Measurements from ENCODE around the gene SETD6. TPM values are rescaled to one million over a fixed set of nuclear protein-coding genes. Genes with fewer than 3 reads are reported as not detected.
A peak's percentile ranks its signal among the peaks of the same experiment; 100 is the strongest.
"Not testable (repeated sequence)": the region's sequence is repeated elsewhere in the genome, so short reads cannot be mapped to it uniquely, and the experiment has no call there.

SETD6 gene
- total and polyA plus RNA-seq, 12 donors, result 8.9 to 18.9 (median 12.2) TPM

GRCh38 chr16:58488531-58488930 lies 26.8 kb upstream of the SETD6 start:
- H3K27me3 ChIP-seq, result no peaks in the 10 kb centered on the region
- no peaks in the 10 kb centered on the region for H3K9me3 ChIP-seq
- H3K4me1 ChIP-seq, result peaks cover 5 to 63% (median 41%) of the 10 kb centered on the region in 9 donors
- peak in 1 of 8 donors; percentile 6 for ATAC-seq
- peak overlapping the region in 7 of 10 donors; percentile 29 to 79 (median 75) for H3K27ac ChIP-seq
- TF ChIP-seq, protein P1, sequence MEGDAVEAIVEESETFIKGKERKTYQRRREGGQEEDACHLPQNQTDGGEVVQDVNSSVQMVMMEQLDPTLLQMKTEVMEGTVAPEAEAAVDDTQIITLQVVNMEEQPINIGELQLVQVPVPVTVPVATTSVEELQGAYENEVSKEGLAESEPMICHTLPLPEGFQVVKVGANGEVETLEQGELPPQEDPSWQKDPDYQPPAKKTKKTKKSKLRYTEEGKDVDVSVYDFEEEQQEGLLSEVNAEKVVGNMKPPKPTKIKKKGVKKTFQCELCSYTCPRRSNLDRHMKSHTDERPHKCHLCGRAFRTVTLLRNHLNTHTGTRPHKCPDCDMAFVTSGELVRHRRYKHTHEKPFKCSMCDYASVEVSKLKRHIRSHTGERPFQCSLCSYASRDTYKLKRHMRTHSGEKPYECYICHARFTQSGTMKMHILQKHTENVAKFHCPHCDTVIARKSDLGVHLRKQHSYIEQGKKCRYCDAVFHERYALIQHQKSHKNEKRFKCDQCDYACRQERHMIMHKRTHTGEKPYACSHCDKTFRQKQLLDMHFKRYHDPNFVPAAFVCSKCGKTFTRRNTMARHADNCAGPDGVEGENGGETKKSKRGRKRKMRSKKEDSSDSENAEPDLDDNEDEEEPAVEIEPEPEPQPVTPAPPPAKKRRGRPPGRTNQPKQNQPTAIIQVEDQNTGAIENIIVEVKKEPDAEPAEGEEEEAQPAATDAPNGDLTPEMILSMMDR (IDR thresholded peaks at IDR 0.05), result no peak
- intact Hi-C loops (cut with DNase I), result loop anchor here in 5 of 10 donors (2.0 to 5.0 kb wide), 3 partner anchors 96 to 154 kb away; partner anchors contain the start of gene GINS3 (in 2 of the 5)
- H3K36me3 ChIP-seq, result peaks cover 0 to 16% (median 0%) of the 10 kb centered on the region in 9 donors
- DNase-seq, result no peak
- WGBS, 2 donors, result 50 to 53% methylated on average over 3 of the region's 3 CpGs
- no peak overlapping the region for H3K4me3 ChIP-seq

DNA sequence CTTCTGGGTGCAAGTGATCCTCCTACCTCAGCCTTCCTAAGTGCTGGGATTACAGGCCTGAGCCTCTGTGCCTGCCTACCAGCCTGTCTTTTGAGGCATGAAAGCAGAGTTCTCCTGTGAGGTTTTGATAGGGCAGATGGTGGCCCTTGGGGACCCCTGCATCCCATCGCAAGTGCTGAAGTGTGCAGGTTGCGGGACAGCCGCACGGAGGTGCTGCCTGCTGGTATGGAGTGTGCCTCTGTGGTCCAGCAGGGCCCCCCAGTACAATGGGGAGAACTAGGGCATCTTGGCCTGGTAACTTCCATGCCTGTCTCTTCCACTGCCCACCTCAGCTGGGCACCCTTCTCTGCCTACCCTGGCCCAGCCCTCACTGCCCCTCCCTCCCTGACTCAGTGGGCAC lies 25.3 kb upstream of the SETD6 start:
- TF ChIP-seq, protein P1 (IDR thresholded peaks at IDR 0.05), result no peak
- Histone ChIP-seq H3K27me3 (no peaks in the 10 kb centered on the region), H3K36me3 (peaks cover 0 to 27% (median 0%) of the 10 kb centered on the region in 9 donors), H3K4me1 (peaks cover 10 to 63% (median 42%) of the 10 kb centered on the region in 9 donors), H3K4me3 (no peak overlapping the region), H3K27ac (no peak overlapping the region), H3K9me3 (no peaks in the 10 kb centered on the region)
- ATAC-seq (no peak), DNase-seq (no peak)
- intact Hi-C loops (cut with DNase I), result loop anchor here in 1 of 10 donors (10.0 kb wide), 1 partner anchor 265 kb away; no protein-coding TSS in a partner anchor
- 92 to 95% methylated on average over 4 of the region's 4 CpGs for WGBS, 2 donors

DNA sequence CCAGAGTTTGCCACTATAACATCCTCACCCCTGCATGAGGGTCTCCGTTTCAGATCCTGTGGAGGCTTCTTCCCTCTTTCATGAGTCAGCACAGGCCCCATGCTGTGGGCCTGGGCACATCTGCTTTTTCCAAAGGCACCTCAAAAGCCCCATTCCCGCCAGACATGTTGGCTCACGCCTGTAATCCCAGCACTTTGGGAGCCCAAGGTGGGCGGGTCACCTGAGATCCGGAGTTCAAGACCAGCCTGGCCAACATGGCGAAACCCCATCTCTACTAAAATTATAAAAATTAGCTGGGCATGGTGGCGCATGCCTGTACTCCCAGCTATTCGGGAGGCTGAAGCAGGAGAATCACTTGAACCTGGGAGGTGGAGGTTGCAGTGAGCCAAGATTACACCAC lies 24.8 kb upstream of the SETD6 start:
- not testable (repeated sequence) for H3K27me3 ChIP-seq, H3K4me3 ChIP-seq, ATAC-seq, DNase-seq, H3K27ac ChIP-seq, H3K9me3 ChIP-seq
- intact Hi-C loops (cut with DNase I), result loop anchor here in 1 of 10 donors (10.0 kb wide), 1 partner anchor 264 kb away; no protein-coding TSS in a partner anchor
- WGBS, 2 donors, result 93 to 94% methylated on average over 8 of the region's 8 CpGs
- Histone ChIP-seq H3K36me3 (peaks cover 0 to 27% (median 0%) of the 10 kb centered on the region in 9 donors), H3K4me1 (peaks cover 14 to 63% (median 43%) of the 10 kb centered on the region in 9 donors)

DNA sequence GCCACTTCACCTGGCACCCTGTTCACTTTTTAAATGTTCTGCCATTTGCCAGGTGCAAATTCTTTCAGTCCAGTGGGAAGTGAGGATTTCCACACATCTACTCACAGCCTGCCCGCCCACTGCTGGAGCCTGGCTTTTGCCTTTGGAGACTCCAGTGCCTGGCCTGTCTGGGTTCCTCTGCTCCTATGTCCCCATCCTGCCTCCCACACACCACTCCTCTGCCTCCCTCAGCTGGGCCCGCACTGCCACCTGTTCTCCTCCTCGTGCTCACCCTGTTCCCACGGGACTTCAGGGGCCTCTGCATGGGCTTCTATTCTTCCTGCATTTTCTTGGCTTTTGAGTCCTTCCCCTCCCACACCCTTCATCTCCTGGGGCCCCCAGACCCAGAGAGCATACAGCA lies 23.3 kb upstream of the SETD6 start:
- ATAC-seq (no peak), DNase-seq (no peak)
- peak overlapping the region in 2 of 10 donors; percentile 1 to 19 for H3K27ac ChIP-seq
- H3K27me3 ChIP-seq, result no peaks in the 10 kb centered on the region
- intact Hi-C loops (cut with DNase I), result loop anchor here in 1 of 10 donors (10.0 kb wide), 1 partner anchor 263 kb away; no protein-coding TSS in a partner anchor
- TF ChIP-seq, protein P1 (IDR thresholded peaks at IDR 0.05), result no peak
- 60 to 69% methylated on average over 4 of the region's 4 CpGs for WGBS, 2 donors
- peaks cover 19 to 65% (median 46%) of the 10 kb centered on the region in 9 donors for H3K4me1 ChIP-seq
- no peak overlapping the region for H3K4me3 ChIP-seq
- no peaks in the 10 kb centered on the region for H3K9me3 ChIP-seq
- H3K36me3 ChIP-seq, result peaks cover 0 to 29% (median 0%) of the 10 kb centered on the region in 9 donors

DNA sequence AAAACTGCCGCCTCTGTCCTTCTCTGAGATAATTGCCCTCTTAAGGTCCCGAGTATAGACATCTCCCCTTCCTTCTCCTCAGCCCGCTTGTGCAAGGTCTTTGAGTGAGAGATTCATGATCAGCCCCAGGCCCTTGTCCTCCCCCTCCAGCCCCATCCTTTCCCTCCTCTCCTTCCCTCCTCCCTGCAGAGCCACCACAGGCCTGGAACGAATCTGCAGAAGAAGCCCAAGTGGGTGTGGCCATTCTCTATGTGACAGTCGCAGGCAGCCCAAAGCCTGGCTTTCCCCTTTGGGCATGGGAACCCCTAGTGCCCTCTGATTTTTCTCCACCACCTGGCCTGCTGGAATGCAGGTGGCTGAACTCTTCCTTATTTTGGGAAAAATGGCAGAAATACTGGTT lies 22.6 kb upstream of the SETD6 start:
- DNase-seq, result no peak
- no peak overlapping the region for H3K4me3 ChIP-seq
- intact Hi-C loops (cut with DNase I), result loop anchor here in 1 of 10 donors (10.0 kb wide), 1 partner anchor 262 kb away; no protein-coding TSS in a partner anchor
- ATAC-seq, result peak in 1 of 8 donors; percentile 16
- TF ChIP-seq, protein P1 (IDR thresholded peaks at IDR 0.05), result no peak
- peak overlapping the region in 4 of 10 donors; percentile 19 to 86 (median 29) for H3K27ac ChIP-seq
- H3K9me3 ChIP-seq, result no peaks in the 10 kb centered on the region
- peaks cover 14 to 64% (median 39%) of the 10 kb centered on the region in 9 donors for H3K4me1 ChIP-seq
- no peaks in the 10 kb centered on the region for H3K27me3 ChIP-seq
- WGBS, 2 donors, result 33 to 49% methylated on average over 5 of the region's 5 CpGs
- H3K36me3 ChIP-seq, result peaks cover 0 to 34% (median 0%) of the 10 kb centered on the region in 9 donors

All from heart right ventricle (tissue), 16 donors.